Activated CD4-positive, CD25-positive, alpha-beta regulatory T cell treated with anti-CD3 and anti-CD28 coated beads, Interleukin-2, amount 50 U/mL, for 24 hours (primary cell): Measurements from ENCODE around the gene CSNK1G2.

Source experiments
- ATAC-seq, 2 donors: fragments of 150-1000 bp; cut with Tn5 transposase; one replicate each; pipeline ENCODE4 v1.10.0; 2021; ENCODE audit warnings: mild to moderate bottlenecking in 1 of 2, moderate library complexity in 1 of 2

The CSNK1G2 gene

GRCh38 chr19:1941146-1942077 lies at the start of gene CSNK1G2:
TSS of gene CSNK1G2 (plus strand) at chr19:1941172. CDS start at chr19:1969773, 28,601 bp downstream.
- ATAC-seq: peak; percentile 49 to 57

GRCh38 chr19:1893791-1894190 lies 47.2 kb upstream of the CSNK1G2 start:
- ATAC-seq: no peak

GRCh38 chr19:1896508-1896907 lies 44.5 kb upstream of the CSNK1G2 start:
- no peak for ATAC-seq

GRCh38 chr19:1901940-1902404 lies 39.0 kb upstream of the CSNK1G2 start:
- no peak for ATAC-seq

- no peak for ATAC-seq
Measured at GRCh38 chr19:1902923-1903322, 38.0 kb upstream of the CSNK1G2 start.

GRCh38 chr19:1904860-1905109 lies 36.2 kb upstream of the CSNK1G2 start:
- no peak for ATAC-seq

GRCh38 chr19:1905110-1905862 lies 35.7 kb upstream of the CSNK1G2 start, which contains the start of the genes ADAT3 and SCAMP4:
TSS of gene ADAT3 (plus strand) at chr19:1905399. CDS start at chr19:1912048, 6,649 bp downstream.
TSS of gene SCAMP4 (plus strand) at chr19:1905399. CDS start at chr19:1915020, 9,621 bp downstream.
- peak; percentile 97 to 98 for ATAC-seq

GRCh38 chr19:1905863-1906375 lies 35.1 kb upstream of the CSNK1G2 start:
- ATAC-seq: no peak

- no peak for ATAC-seq
Measured at GRCh38 chr19:1906985-1907562, 33.9 kb upstream of the CSNK1G2 start.

GRCh38 chr19:1907563-1908363 lies 33.2 kb upstream of the CSNK1G2 start:
- ATAC-seq: no peak

- no peak for ATAC-seq
Measured at GRCh38 chr19:1908364-1908678, 32.7 kb upstream of the CSNK1G2 start.

- no peak for ATAC-seq
Measured at GRCh38 chr19:1909761-1910080, 31.3 kb upstream of the CSNK1G2 start.

GRCh38 chr19:1910177-1910576 lies 30.8 kb upstream of the CSNK1G2 start:
- ATAC-seq: no peak

GRCh38 chr19:1911098-1911497 lies 29.9 kb upstream of the CSNK1G2 start:
- ATAC-seq: no peak

GRCh38 chr19:1911995-1912394 lies 29.0 kb upstream of the CSNK1G2 start:
- no peak for ATAC-seq

GRCh38 chr19:1912760-1913505 lies 28.0 kb upstream of the CSNK1G2 start:
- ATAC-seq: no peak

GRCh38 chr19:1913781-1914577 lies 27.0 kb upstream of the CSNK1G2 start:
- no peak for ATAC-seq

GRCh38 chr19:1914826-1915341 lies 26.1 kb upstream of the CSNK1G2 start:
- no peak for ATAC-seq

GRCh38 chr19:1917146-1917545 lies 23.8 kb upstream of the CSNK1G2 start:
- ATAC-seq: no peak

- ATAC-seq: no peak
Measured at GRCh38 chr19:1917926-1918325, 23.0 kb upstream of the CSNK1G2 start.

- no peak for ATAC-seq
Measured at GRCh38 chr19:1918975-1919374, 22.0 kb upstream of the CSNK1G2 start.
